DMS79 (cell line): ENCODE measurements around the gene GPR108.
"Not testable (repeated sequence)": the region's sequence is repeated elsewhere in the genome, so short reads cannot be mapped to it uniquely, and the experiment has no call there.

ENCODE experiments used
- DNase-seq: peaks from one replicate; lab custom pipeline; 2025; lab: John Stamatoyannopoulos, UW

GPR108 gene

DNA sequence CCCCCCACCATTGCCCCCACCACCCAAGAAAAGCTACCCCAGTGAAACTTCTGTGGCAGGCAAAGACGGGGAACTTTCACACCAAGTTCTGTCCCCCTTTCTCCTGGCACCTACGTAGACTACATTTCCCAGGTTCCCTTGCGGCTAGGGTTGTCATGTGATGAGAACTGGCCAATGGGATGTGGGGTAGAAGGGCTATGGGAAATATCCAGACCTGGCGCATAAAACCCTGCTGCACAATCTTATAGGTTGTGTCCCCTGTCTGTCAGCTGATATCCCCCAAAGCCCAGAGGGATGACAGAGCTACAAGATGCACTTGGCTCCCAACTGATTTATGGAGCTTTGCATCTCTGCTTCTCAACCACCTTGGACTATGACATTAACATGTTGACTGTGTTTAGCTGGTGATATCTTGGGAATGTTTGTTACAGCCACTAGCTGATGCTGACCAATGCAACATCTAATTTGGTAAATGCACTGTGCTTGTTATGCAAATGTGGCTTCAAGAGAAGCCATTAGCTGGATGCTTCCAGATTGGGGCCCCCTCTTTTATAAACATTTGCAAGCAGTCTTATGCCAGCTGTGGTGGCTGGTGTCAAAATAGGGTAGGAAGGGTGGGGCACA lies 23.8 kb upstream of the GPR108 start:
- no peak for DNase-seq

GRCh38 chr19:6760606-6761005 lies 23.2 kb upstream of the GPR108 start:
- DNase-seq: no peak

DNA sequence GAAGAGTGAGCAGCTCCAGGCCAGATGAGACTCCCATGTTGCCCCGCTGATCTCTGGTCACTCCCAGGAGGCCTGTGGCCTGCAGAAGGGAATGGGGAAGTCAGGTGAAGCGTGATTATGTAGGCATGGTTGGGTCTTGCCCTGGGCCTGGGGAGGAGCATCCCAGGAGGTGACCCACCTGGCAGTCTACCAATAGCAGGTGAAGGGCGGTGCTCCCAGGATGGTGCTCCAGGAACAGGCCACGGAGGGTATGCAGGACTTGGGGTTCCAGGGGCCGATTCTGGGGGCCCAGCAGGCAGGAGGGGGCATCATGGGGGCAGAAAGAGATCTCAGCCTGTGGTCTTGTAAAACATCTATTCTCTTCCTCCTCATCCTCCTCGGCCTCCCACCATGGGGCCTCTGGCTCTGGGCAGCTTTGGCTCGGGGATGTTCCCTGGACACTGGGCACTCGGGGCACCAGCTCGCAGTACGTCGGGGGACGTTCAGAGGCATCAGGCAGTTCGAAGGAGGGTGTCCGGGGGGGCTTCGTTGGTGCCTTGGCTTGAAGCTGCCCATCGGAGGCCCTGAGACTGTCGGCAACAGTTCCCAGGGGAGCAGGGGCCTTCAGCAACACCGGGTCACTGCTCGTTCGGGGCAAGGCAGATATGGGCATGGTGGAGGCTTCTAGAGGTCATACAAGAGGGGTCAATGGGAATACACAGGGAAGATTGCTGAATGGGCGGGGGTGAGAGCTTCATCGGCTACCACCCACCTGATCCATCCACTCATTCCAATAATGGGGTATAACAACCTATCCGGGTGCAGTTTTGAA lies 17.5 kb upstream of the GPR108 start:
- no peak for DNase-seq

DNA sequence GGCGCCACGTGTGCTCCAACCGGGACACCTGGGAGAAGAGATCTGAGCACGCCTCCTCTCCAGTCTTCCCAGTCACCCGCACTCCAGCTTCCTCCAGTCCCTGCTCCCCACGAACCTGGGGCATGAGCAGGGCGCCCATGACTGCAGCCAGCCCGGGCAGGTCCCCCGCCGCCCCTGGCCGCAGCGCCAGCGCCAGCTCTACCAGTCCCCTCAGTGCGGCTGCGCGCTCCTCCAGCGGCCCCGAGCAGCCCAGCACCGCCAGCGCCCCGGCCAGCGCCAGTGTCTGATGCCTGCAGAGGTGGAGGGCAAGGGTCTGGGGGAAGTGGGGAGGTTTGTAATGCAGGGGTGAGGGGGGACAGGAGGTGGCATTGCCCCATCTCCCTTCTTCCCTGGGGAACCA lies 16.8 kb upstream of the GPR108 start:
- no peak for DNase-seq

GRCh38 chr19:6753178-6754031 lies 16.0 kb upstream of the GPR108 start:
- no peak for DNase-seq

DNA sequence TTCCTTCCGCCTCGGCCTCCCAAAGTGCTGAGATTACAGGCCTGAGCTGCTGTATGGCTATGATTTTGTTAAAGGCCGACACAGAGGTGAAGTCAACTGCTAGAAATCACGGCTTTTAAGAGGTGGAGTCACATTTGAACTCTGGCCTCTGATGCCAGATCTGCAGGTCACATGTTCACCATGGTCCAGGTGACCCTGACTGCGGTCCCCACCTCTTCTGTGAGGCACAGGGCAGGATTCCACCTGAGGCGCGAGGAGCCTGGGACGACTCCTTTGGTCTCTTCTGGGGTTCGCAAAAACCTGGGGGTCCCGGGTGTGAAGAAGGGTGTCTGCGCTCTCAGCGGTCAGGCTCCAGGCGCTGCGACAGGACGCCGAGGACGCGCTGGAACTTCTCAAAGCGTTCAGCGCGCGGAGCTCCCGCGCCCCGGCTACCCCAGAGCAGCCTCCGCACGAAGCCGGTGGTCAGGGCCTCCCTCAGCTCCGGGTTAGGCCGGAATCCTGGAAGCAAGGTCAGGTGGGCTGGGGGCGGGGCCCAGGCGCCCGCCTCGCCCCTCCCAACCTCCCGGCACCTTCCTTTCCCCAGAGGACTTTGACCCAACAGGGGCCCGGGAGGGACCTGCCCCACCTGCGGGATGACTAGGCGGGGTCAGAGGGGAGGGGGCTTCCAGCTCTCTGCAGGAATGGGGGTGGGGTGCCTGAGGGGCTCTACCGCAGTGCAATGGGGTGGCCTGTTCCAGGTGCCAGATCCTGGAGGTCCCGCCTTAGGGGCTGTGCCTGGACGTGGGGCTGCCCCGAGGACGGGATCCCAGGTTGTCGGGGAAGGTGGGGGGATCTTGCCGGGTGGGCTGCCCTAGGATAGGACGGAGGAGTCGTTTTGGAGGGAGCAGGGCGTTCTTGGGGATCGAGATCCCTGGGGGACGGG lies 15.1 kb upstream of the GPR108 start:
- no peak for DNase-seq

GRCh38 chr19:6751189-6751588 lies 13.8 kb upstream of the GPR108 start:
- DNase-seq: no peak

- no peak for DNase-seq
Measured at GRCh38 chr19:6750062-6750461, 12.7 kb upstream of the GPR108 start.

GRCh38 chr19:6748543-6748942 lies 11.2 kb upstream of the GPR108 start:
- not testable (repeated sequence) for DNase-seq

- DNase-seq: no peak
Measured at GRCh38 chr19:6745965-6746364, 8.6 kb upstream of the GPR108 start.

DNA sequence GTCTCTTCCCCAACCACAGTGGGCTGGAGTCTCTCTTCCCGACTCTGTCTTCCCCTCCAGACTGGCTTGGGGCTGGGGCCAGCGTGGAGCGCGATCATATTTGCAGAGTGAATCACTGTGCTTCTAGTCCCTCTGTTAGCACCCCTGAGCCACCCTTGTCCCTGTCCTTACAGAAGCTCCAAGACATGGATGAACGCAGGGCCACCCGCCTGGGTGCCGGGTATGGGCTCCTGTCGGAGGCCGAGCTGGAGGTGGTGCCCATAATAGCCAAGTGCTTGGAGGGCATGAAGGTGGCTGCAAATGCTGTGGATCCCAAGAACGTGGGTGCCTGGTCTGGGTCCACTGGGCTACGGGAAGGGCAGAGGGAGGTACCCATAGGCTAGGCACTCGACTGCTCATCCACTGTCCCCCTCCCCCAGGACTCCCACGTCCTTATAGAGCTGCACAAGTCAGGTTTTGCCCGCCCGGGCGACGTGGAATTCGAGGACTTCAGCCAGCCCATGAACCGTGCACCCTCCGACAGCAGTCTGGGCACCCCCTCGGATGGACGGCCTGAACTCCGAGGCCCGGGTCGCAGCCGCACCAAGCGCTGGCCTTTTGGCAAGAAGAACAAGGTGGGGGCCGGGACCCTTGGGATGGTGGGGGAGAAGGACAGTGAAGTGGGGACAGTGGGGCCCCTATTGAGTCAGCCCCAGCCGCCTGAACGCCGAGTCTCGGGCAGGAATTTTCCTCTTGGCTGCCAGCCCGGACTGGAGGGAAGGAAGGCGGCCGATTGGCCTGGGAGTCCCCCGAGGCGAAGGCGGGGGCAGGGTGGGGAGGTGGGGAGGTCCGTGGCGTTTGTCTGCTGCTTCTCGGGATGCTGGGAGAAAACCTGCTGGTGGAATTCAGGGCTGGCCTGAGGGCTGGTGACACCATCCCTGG lies 7.3 kb upstream of the GPR108 start:
- DNase-seq: peak; percentile 10

GRCh38 chr19:6743714-6744380 lies 6.5 kb upstream of the GPR108 start:
- no peak for DNase-seq

GRCh38 chr19:6743066-6743465 lies 5.7 kb upstream of the GPR108 start:
- no peak for DNase-seq

DNA sequence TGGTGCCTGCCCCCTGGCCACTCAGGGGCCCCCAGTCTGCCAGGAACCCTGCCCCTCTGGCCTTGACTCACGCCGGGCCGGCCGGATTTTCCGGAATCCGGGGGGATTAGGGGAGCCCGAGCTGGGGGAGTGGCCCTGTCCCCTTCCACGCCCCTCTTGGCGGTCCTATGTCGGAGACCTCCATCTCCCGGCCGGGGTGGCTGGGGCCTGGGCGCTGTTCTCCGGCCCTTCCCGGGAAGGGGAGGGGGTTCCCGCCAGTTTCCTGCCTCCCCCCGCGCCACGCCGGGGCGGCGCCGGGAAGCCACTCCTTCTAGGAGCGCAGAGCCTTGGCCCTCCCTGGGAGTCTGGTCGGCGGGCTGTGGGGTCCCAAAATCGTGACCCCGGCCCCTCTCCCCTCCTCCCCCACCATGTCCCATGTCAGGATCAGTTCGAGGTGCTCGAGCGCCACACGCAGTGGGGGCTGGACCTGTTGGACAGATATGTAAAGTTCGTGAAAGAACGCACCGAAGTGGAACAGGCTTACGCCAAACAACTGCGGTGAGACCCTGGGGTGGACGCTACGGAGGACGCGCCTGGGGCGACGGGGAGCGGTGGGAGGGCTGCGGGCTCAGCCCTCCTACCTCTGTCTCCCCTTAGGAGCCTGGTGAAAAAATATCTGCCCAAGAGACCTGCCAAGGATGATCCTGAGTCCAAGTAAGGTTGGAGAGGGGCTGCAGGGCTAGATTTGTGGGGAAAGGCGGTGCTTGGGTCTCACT lies 3.4 kb upstream of the GPR108 start:
- no peak for DNase-seq

DNA sequence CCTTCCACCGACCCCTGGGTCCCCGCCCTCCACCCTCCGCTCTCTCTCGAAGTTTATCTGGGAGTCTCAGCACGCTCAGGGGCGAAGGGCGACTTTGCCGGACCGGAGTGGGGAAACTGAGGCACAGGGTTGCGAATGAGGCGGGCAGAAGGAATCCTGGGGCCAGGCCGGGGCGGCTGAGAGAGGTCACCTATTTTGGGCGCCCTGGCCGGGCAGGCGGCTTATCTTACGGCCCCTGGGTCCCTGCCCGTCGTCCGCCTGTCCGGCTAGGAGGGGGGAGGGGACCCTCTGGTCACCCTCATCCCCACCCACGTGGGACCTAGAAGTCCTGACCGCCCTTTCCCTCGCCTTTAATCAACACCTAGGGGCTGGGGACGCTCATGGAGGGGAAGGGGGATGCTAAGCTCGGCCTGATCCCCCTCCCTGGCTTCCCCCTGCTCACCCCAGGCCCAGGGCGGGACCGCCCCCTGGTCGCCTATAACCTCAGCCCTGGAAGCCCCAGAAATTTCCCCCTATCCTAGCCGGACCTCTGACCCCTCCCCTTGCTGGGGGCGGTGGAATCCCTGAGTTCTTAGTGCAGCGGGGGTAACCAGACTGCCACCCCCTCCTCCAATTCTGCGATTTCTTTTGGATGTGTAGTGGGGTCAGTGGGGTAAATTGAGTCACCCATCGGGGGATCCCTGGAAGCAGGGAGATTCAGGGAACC lies 2.7 kb upstream of the GPR108 start:
- DNase-seq: no peak

DNA sequence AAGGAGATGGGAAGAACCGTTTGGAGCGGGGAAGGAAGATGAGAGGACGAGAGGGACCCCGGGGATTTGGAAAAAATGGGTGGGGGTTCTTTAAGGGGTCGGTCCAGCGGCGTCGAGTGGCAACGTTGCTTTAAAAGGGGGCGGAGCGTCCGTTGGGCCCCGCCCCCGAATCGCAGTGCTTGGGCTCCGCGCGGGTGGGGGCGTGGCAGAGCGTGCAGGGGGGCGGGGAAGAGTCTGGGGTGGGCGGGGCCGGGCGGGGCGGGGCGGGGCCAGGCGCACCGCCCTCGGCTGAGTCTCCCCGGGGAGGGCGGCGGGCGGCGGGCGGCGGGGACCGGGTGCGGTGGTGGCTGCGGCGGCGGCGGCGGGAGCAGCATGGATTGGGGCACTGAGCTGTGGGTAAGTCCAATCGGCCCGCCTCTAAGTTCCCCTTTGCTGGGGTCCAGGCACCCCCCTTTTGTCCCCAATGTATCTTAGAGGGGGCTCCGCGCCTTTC lies 2.1 kb upstream of the GPR108 start, which contains the start of gene TRIP10:
TRIP10 (plus strand) TSS at position 291 of the 493 bp plus-strand sequence; CDS start at position 373, 82 bp downstream.
- DNase-seq: peak; percentile 28

- DNase-seq: no peak
Measured at GRCh38 chr19:6738787-6739389, 1.5 kb upstream of the GPR108 start.
